ENCODE measurements around the gene CARD16.

The CARD16 gene

DNA sequence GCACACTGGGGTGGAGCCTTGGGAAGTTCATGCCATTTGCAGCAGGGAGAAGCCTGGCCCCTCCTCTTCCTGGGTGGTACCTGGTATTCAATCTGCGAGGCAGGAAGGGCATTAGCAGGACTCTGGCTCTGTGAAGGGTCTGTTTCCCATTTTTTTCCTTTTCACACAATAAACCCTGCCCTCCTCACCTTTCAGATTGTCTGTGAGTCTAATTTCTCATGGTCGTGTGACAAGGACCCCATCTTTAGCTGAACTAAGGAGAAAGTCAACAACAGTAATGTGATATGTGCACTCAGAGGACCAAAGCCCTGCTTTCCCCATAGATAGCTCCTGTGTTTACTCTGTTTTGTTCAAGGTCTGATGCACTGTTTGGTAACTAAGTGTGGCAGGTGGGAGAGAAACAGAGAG is 50.1 kb downstream of the CARD16 start:
- no peak for DNase-seq

GRCh38 chr11:104992781-104993180 is 52.4 kb downstream of the CARD16 start:
- DNase-seq, result no peak

GRCh38 chr11:104991994-104992393 is 53.1 kb downstream of the CARD16 start:
- DNase-seq, result no peak

Measured in amygdala (tissue), 56 donors.